Activated CD8-positive, alpha-beta memory T cell treated with anti-CD3 and anti-CD28 coated beads, Interleukin-2, amount 50 U/mL, for 24 hours (primary cell): Measurements from ENCODE around the gene GJB6.
"Not testable (repeated sequence)": the region's sequence is repeated elsewhere in the genome, so short reads cannot be mapped to it uniquely, and the experiment has no call there.

Source experiments
- DNase-seq: peaks from one replicate; pipeline ENCODE4 v3.0.0-alpha.2; 2020; ENCODE audit errors: extremely low read depth

GJB6 gene

DNA sequence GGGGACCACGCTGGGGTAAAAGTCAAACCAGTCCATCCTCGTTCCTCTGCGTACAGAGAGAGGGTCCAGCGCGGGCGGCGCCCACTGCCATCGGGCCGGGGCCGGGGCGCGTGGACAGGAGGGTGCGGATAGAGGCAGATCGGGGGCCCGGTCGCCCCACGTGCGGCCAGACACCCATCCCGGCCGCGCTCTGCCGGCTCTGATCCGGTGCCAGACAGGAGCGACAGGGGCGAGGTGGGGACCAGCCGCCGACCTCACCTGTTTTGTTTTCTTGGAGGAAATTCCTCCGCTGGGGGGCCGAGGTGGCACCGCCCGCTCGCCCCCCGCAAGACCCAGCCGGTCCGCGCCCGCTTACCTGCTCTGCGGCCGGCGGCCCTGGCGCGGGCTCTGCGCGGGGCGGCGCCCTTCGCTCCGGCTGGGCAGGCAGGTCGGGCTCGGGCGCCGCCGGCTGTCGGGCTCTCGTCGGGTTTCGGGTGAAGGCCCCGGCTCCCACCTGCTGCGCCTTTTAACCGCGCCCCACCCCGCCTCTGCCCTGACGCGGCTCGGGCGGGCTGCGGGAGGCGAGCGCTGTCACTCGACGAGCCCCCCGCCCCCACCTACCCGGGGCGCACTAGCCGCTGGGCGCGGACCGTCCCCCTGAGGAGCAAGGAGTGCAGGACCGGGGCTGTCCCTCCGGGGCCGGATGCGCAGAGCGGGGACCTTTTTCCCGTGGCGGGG is at the start of gene GJB6:
TSS of gene GJB6 (minus strand) at position 481 of the 717 bp plus-strand sequence. CDS start 8,839 bp downstream, outside the sequence.
- DNase-seq: no peak

DNA sequence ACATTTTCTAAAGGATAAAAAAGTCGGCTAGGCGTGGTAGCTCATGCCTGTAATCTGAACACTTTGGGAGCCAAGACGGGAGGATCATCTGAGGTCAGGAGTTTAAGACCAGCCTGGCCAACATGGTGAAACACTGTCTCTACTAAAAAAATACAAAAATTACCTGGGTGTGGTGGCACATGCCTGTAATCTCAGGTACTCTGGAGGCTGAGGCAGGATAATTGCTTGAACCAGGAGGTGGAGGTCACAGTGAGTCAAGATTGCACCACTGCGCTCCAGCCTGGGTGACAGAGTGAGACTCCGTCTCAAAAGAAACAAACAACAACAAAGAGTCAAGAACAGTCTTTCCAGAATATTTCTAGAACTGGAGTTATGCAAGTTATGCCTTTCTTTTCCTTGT is 44.8 kb upstream of the GJB6 start:
- not testable (repeated sequence) for DNase-seq

DNA sequence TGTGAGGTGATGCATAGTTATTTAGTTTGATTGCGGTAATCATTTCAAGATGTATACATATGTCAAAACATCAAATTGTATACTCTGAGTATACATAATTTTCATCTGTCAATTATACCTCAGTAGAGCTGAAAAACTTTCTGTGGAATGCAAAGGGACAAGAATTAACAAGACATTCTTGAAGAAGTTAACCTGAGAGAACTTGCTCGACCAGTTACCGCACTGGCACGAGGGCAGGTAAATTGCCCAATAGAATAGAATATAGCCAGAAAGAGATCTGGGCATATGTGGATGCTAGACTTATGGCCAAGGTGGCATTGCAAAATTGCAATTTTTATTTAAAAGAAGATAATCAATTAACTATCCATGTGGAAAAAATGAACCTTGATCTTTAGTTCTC is 42.3 kb upstream of the GJB6 start:
- DNase-seq: no peak

DNA sequence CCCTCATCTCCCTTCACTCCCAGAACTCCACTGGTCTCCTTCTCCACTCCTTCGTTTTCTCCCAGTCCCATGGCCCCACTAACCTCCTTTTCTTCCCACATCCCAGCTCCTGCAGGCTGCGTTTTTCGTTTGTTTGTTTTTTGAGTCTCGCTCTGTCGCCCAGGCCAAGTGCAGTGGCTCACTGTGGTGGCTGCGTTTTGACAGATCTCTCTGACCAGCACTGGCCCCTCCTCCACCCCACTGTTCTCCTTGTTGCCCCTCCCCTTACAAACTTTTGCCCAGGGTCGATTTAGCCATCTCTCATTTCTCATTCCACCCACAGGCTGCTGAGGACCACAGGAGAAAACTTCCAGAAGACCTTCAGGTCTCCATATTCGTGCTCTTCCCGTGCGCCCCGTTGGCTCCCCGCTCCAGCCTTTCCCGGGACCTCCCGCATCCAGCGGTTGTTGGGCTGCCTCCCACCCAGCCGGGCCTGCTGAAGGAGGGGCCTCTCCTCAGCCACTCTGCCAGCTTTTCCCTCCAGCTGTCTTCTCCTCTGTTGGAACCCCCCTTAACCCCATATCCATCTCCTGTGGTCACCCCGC is 40.6 kb upstream of the GJB6 start:
- DNase-seq: no peak

DNA sequence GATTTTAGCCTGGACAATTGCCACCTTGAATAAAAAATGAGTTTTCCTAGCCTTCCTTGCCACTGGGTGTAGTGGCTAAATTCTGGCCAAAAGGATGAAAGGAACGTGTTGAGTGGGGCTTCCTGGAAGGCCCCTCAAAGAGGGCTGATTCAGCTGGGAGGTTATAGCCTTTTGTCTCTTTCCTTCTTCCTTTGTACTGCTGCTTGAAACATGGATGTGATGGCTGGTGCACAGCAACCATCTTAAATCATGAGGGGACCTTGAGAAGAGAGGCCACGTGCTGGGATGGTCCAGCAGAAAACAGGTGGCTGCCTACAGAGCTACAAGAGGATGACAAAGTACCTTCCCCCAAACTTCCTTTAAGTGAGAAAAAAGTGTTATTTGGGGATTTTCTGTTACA is 40.0 kb upstream of the GJB6 start:
- DNase-seq: no peak

DNA sequence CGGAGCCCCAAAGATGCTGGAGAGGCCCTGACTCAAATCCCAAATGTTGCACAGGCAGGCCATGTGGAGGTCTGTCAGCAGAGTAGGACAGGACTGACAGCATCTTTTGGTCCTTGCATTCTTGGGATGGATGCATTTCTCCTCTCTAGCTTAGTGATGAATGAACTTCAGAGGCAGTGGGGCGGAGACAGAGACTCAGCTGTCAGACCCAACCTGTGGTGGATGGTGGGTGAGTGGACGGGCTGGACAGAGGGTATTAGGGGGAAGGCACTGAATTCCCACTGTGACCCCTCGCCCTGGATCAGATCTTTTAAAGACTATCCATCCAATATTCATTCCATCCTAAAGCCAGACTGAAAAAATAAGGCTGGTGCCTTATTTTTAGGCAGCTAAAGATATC is 39.3 kb upstream of the GJB6 start:
- DNase-seq: no peak

DNA sequence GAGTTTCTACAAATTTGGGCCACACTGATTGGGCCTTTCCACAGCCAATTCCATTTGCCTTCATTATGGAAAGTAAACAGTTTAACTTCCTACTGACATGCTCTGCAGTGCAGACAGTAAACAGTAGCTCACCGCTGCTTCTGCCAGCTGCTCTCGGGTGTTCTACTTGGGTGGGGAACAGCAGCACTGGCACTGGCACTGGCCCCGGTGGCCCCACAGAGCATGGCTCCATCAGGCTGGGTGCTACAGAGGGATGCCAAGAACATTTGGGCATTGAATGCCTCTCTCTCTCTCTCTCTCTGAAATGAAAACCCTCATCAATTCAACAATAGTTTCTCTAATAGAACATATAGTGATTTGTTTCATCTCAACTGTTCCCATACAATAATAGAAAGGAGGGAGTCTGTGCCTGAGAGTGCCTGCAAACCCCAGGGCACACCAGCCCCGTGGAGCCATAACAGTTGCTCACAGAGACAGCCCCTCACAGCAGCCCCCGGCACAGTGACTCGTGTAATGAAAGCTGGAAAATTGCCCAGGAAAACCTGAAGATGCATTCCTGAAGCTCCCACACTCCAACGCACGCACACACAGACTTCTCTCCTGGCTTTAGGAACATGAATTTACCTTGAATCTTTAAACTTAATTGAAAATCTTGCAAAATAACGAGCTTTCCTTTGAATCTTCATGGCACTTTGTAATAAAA is 38.2 kb upstream of the GJB6 start:
- no peak for DNase-seq

DNA sequence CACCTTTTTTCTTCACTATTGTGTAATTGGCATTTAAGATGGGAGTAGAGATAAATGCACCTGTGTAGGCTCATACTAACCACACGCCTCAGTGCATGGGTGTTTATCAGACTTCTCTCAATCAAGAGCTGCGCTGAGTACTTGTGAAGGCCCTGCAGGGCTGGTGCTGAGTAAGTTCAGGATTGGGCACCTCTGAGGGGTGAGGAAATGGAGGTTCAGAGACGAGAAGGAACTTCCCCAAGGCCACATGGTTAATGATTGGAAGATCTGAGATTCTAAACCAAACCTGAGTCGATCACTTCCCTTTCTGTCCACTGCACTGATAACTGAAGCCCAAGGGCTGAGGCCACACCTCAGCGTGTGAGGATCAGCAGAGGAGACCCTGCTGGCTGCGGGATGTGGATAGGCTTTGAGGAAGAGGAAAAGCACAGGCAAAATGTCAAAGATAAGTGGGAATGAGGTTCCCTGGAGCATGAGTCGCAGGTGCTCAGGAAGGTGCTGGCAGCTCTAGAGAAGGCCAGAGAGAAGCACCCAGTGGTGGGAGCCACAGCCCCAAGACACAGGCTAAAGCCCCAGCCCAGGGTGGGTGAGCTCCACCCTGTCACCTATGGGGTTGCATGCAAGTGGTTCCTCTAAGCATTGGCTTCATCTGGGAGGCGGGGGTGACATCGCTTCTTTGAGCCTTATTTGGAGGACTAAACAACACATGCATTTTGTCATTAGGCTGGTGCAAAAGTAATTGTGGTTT is 32.3 kb upstream of the GJB6 start:
- DNase-seq: no peak

DNA sequence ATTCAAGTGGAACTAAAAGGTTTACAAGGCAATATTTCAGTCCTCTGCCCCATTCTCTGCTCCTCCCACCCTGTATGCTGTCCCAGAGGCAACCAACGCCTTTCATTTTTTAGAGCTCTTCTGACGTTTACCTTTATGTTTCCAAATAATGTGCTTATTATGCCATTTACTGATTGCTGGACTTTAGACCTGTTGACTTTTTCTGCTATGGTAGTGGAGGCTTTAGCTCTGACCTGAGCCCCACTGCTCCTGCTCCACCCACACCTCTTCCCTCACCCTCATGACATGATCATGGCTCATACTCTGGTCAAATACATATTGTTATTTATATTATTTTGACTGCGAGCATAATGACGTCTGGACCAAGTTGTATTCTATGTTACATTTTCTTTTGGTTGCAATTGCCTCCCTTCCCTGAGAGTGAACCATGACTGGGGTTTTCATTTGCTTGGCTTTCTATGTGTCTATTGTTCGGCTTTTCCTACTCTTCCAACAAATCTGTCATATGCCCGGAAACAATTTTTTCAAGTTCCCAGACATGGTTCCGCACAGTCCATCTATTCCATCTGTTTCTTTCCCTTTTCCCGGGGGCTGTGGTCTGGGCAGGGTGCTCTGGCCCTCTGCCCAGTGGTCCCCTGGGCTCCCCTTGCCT is 31.4 kb upstream of the GJB6 start:
- DNase-seq: no peak

DNA sequence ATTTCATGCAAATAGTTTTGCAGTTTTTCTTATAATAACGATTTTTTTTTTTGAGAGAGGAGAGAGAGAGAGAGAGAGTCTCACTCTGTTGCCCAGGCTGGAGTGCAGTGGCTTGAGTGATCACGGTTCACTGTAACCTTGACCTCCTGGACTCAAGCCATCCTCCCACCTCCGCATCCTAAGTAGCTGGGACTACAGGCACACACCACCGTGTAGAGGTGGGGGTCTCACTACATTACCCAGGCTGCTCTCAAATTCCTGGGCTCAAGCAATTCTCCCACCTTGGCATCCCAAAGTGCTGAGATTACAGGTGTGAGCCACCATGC is 26.8 kb upstream of the GJB6 start:
- DNase-seq: no peak

DNA sequence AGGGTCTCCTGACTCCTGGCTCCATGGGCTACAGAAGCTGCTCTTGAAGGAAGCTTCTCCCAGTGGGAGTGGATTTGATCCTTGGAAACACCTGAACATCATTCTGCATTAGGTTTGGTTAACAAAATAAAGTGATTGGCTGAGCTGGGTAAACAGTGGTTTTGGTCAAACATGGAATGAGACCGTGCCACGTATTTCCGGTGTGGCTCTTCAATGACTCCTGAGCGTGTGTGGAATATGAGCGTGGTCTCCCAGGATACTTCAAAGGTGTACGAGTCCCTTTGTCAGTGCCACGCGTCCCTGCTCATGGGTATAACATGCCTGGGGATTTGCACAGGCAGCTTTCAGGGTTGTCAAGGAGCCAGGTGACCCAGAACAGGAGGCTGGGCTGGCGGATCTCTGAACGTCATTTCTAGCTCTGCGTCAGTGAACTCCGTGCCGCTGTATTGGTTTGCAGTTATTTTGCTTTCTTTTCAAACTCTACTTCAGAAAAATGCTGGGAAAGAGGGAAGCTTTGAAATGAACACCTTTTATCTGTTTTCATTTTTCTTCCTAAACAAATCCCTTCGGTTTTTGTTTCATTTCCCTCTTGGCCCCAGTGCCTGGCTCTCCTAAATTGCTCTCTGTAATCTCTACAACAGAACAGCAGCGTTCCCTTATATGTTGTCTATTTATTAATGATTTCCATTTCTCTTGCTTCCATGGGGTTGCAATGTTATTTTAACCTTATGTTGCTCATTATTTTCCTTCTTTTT is 26.3 kb upstream of the GJB6 start:
- DNase-seq: no peak

DNA sequence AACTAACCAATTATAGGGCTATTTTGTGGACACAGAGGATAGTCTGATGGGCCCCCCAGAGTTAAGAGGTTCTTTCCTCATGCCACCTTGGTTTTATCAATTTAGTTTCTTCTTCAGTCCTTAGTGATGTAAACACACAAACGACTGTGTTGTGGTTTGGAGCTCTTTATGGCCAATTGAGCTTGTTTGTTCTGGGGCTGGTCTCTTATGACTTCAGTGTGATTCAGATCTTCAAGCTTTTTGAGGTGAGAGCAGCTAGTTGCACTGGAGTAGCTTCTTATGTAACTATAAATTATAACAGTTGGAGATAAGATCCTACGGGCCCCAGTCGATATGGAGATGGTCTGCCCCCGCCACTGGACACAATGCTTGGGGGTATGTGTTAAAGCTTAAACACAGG is 22.0 kb upstream of the GJB6 start:
- no peak for DNase-seq

DNA sequence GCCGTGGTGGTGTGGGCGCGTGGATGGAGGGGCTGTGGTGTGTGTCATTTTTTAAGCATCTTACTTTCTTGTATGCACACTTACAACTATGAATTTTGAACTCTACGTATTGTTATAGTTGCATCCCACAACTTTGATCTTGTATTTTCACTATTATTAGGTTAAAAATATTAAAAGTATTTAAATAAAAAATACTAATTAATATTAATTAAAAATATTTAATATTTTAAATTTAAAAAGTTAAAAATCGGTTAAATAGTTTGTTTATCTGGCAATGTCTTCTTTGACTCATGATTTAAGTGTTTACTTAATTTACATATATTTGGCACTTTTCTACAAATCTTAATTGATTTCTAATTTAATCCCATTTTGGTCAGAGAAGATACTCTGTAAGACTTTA is 17.8 kb upstream of the GJB6 start:
- DNase-seq: no peak

DNA sequence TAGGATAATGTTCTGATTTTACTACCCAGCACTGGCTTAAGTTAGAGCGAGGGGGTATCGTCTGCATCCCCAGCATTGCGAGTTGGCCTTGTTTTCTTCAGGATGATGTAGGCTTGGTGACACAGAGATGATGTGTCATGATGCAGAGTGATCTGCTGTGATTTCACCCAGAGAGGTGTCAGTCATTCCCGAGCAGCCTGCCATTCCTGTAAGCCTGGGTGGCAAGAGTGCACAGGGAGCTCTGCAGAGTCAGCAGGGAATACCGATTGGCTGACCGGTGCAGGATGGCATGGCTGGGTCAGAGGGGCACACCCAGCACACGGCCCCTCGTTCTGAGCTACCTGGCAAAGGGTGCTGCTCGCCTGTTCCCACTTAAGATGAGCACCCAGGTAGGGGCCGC is 15.8 kb upstream of the GJB6 start:
- no peak for DNase-seq

DNA sequence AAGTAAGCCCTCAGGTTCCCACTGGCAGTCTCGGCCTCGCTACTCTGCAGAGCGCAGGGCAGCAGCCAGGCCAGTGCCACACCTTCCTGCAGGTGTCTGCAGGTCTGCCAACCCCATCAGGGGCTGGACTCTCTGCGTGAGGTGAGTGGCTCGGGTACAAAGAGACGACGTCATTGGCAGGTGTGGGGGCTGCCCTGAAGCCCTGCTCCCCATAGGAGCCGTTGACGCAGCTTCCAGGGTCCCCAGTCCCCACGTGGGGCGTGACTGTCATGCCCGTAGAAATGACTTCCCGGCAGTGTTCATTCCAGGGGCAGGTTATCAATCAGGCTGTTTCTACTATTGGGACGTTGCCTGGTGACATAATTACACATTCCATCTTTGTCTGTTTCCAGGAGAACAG is 15.3 kb upstream of the GJB6 start:
- DNase-seq: no peak

DNA sequence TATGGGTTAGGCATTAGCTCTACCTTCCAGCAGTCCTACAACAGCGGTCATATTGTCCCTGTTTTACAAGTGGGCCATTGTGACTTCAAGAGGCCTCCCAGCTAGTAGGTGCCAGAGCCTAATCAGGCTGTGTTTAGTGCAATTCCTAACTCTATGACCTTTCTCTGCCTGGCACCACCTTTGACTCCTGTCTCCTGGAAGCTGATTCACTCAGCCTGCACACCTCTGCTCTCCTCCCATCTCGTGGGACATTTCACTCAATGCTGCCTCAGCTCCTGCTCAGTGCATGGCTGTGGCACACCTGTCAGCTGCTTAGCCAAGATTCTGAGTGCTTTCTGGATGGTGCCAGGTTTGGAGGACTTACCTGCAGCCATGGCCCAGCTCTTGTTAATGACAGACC is 9.5 kb upstream of the GJB6 start:
- no peak for DNase-seq

DNA sequence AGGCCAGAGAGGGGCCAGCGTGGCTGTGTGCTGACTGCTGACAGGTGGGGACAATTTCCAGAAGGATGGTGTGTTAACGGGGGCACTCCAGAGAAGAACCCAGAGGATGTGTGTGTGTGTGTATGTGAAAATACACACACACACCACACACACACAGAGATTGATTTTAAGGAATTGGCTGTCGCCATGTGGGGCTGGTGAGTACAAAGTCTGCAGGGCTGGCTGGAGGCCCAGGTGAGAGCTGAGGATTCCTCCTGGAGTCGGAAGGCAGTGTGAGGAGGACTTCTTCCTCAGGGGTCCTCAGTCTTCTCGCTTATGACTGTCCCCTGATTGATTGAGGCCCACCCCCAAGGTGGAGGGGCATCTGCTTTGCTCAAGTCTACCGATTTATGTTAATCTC is 7.6 kb upstream of the GJB6 start:
- DNase-seq: no peak

DNA sequence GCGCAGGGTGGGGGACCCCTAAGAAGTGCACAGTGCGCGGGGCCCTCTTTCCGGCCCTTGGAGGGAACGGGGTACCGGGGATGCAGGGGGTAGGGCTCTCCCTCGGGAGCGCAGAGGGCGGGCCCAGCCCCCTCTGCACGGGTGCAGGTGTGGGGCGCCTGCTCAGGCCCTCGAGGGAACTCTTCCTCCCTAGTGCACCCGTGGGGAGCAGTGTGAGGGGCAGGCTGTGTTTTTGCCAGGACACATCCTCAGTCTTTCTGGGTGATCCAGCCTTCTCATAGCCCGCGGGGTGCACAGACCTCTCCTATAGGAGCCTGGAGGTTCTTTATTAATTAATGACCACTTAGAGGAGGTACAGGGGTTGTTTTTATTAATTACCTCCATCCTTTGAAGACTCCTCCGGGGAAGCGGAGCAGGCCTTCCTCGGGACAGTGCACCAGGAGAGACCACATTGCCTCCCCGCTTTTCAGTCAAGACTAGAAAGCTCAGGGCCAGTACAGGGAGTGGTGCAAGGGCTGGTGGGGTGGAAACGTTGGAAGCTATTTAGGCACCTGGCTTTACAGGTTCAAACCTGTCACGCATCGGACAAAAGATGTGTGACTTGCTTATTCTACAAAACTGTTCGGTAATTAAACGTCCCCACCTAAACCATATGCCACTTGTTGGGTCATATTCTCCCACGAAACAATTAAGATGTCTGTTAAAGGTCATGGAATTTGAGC is 598 bp upstream of the GJB6 start:
- DNase-seq: no peak

DNA sequence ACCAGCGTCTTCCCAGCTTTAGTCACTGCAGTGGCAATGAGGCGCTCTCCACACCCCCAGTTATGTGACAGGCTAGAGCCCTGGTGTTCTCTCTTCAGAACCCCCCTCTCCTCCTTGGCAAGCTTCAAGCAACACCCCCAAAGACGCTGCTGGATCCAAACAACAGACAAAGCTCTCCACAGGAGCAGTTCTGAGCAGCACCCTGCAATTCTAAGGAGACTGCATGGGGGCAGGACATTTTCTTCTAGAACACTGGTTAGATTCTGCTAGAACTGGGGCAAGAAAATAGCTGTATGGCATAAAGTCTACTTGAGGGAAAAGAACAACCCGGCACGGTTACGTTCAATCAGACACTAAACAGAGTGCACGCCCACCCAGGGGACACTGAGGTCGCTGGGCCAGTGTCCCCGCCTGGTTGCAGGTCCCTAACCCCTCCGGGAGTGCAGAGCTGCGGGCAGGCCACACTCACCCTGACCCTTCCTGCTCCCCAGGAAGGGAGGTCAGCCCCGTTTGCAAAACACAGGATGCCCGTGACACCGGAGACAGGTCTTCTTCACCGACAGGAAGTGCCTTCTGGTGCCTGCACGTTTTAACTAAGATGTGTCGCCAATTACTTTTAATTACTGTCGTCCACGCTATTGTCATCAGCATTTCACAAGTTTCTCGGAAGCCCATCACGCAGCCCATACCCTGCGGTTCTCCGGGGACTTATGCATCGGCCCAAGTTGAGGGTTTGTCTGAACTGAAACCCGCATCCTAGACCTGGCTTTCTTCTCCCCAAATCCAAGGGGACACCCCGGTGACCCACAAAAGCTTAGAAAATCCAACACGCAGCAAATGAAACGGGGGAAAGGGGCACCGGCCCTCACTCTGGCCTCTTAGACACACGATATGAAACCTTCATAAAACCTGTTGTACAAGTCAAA is 943 bp downstream of the GJB6 start:
- no peak for DNase-seq

DNA sequence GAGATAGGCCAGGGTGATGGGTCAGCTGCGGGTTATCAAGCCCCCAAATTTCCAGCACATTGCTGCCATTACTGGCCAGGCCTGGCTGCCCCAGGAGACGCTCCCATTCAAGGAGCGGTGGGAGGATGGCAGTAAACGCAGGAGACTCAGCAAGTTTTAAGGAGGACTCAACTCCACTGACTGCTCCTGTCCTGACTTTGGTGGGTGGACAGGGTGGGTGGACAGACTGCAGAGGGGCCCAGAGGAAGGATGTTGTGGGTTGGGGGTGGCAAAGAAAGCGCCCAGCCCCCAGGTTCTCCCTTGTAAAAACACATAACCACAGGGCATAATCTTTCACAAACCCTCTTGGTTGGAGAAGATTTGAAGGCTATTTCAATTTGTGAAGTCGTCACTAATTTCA is 4.4 kb downstream of the GJB6 start:
- no peak for DNase-seq
